Measurements from ENCODE around the gene SRP9.
A peak's percentile ranks its signal among the peaks of the same experiment; 100 is the strongest.
"Not testable (repeated sequence)": the region's sequence is repeated elsewhere in the genome, so short reads cannot be mapped to it uniquely, and the experiment has no call there.

The SRP9 gene

GRCh38 chr1:225750875-225751824 lies 26.5 kb upstream of the SRP9 start:
- H3K9me3 Mint-ChIP-seq = no peaks in the 10 kb centered on the region
- H3K36me3 Mint-ChIP-seq (ENCODE audit: low read depth) = no peaks in the 10 kb centered on the region
- H3K4me3 Mint-ChIP-seq = no peak overlapping the region
- no peaks in the 10 kb centered on the region for H3K27me3 Mint-ChIP-seq (ENCODE audit: low read depth)
- TF ChIP-seq, protein P1, sequence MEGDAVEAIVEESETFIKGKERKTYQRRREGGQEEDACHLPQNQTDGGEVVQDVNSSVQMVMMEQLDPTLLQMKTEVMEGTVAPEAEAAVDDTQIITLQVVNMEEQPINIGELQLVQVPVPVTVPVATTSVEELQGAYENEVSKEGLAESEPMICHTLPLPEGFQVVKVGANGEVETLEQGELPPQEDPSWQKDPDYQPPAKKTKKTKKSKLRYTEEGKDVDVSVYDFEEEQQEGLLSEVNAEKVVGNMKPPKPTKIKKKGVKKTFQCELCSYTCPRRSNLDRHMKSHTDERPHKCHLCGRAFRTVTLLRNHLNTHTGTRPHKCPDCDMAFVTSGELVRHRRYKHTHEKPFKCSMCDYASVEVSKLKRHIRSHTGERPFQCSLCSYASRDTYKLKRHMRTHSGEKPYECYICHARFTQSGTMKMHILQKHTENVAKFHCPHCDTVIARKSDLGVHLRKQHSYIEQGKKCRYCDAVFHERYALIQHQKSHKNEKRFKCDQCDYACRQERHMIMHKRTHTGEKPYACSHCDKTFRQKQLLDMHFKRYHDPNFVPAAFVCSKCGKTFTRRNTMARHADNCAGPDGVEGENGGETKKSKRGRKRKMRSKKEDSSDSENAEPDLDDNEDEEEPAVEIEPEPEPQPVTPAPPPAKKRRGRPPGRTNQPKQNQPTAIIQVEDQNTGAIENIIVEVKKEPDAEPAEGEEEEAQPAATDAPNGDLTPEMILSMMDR (IDR thresholded peaks at IDR 0.05; ENCODE audit: unreplicated experiment in 3 of 3) = no peak
- peak overlapping the region in 2 of 3 experiments; percentile 50 to 90 for H3K27ac Mint-ChIP-seq
- H3K4me1 Mint-ChIP-seq = peaks cover 65% of the 10 kb centered on the region

- no peaks in the 10 kb centered on the region for H3K9me3 Mint-ChIP-seq
- no peaks in the 10 kb centered on the region for H3K27me3 Mint-ChIP-seq (ENCODE audit: low read depth)
- TF ChIP-seq, protein P1 (IDR thresholded peaks at IDR 0.05; ENCODE audit: unreplicated experiment in 3 of 3) = no peak
- H3K4me3 Mint-ChIP-seq = no peak overlapping the region
- H3K36me3 Mint-ChIP-seq (ENCODE audit: low read depth) = no peaks in the 10 kb centered on the region
- H3K4me1 Mint-ChIP-seq = peaks cover 67% of the 10 kb centered on the region
- H3K27ac Mint-ChIP-seq = peak overlapping the region in 2 of 3 experiments; percentile 22 to 59
These were observed 25.4 kb upstream of the SRP9 start for GRCh38 chr1:225752245-225752644.

GRCh38 chr1:225754940-225755641 lies 22.5 kb upstream of the SRP9 start:
- H3K27ac Mint-ChIP-seq = peak overlapping the region; percentile 11 to 88 (median 77)
- no peaks in the 10 kb centered on the region for H3K27me3 Mint-ChIP-seq (ENCODE audit: low read depth)
- TF ChIP-seq, protein P1 (IDR thresholded peaks at IDR 0.05; ENCODE audit: unreplicated experiment in 3 of 3) = no peak
- no peaks in the 10 kb centered on the region for H3K9me3 Mint-ChIP-seq
- no peak overlapping the region for H3K4me3 Mint-ChIP-seq
- H3K4me1 Mint-ChIP-seq = peaks cover 66% of the 10 kb centered on the region
- no peaks in the 10 kb centered on the region for H3K36me3 Mint-ChIP-seq (ENCODE audit: low read depth)

DNA sequence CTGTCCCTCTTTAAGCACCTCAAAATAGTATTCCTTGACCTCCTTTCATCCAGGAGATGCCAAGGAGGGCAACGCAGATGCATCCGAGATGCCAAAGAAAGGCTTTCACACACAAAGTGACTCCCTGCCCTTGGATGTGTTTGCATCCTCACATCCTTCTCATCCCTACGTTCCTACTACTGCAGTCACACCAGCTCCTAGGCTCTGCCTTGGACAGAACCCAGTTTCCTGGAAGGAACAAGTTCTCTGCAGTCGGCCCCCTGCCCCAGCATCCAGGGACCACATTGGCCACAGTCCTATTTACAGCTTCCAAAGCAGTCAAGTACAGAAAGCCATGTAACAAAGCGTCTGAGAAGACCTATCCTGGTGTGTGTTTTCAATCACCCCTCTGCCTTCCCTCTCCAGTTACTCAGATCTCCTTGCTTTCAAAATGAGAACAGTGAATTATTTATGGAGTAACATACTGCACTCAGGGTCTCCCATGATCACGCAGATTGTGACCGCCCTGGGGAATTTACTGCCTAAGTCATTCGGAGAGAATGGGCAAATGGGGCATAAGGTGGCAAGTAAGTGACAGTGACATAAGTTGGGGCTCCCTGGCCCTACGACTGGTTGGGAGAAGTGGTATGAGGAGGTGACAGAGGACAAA lies 21.8 kb upstream of the SRP9 start:
- peaks cover 61% of the 10 kb centered on the region for H3K4me1 Mint-ChIP-seq
- H3K9me3 Mint-ChIP-seq = no peaks in the 10 kb centered on the region
- peak overlapping the region; percentile 11 to 88 (median 77) for H3K27ac Mint-ChIP-seq
- TF ChIP-seq, protein P1 (IDR thresholded peaks at IDR 0.05; ENCODE audit: unreplicated experiment in 3 of 3) = no peak
- H3K36me3 Mint-ChIP-seq (ENCODE audit: low read depth) = no peaks in the 10 kb centered on the region
- H3K4me3 Mint-ChIP-seq = no peak overlapping the region
- no peaks in the 10 kb centered on the region for H3K27me3 Mint-ChIP-seq (ENCODE audit: low read depth)

DNA sequence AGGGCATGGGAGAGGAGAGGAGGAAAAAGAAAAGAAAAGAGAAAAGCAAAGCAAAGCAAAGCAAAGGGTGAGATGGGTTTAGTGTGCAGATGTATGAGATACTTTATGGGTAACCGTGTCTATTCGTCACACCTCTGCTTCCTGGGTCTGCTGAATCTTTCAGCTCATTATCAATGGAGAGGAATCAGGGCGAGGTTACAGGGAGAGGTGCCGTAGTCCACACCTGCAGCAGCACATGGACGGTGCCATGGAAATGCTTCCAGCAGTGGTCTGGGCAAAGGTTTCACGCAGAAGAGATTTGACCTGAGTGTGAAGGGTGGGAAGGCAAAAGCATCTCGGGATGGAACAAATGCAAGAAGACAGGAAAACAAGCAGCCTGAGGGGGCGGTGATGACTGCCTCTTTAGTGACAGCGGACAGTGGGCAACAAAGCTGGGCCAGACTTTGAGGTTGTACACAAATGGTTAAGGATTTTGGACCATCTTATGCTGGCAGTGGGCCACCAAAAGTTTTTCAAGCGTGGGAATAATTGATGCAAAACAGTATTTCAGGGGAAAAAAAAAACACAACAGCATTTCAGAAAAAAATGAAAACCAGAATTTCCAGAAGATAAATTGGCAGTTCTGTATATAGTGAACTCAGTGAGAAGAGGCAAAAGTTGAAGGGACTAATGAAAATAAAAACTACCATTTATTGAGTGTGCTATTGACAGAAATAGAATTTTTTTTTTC lies 19.5 kb upstream of the SRP9 start:
- Mint-ChIP-seq H3K9me3 (no peaks in the 10 kb centered on the region), H3K36me3 (ENCODE audit: low read depth) (no peaks in the 10 kb centered on the region), H3K27me3 (ENCODE audit: low read depth) (no peaks in the 10 kb centered on the region), H3K4me3 (no peak overlapping the region), H3K4me1 (peaks cover 65% of the 10 kb centered on the region), H3K27ac (peak overlapping the region in 2 of 3 experiments; percentile 71 to 77)
- TF ChIP-seq, protein P1 (IDR thresholded peaks at IDR 0.05; ENCODE audit: unreplicated experiment in 3 of 3) = no peak

GRCh38 chr1:225759972-225760371 lies 17.7 kb upstream of the SRP9 start:
- Mint-ChIP-seq H3K4me1 (peaks cover 73% of the 10 kb centered on the region), H3K27ac (peak overlapping the region in 1 of 3 experiments; percentile 24)
- not testable (repeated sequence) for H3K4me3 Mint-ChIP-seq; H3K36me3 Mint-ChIP-seq (ENCODE audit: low read depth); H3K9me3 Mint-ChIP-seq; H3K27me3 Mint-ChIP-seq (ENCODE audit: low read depth)

Data from nephron (organoid).